ENCODE measurements around the gene MRPL24.

DNA sequence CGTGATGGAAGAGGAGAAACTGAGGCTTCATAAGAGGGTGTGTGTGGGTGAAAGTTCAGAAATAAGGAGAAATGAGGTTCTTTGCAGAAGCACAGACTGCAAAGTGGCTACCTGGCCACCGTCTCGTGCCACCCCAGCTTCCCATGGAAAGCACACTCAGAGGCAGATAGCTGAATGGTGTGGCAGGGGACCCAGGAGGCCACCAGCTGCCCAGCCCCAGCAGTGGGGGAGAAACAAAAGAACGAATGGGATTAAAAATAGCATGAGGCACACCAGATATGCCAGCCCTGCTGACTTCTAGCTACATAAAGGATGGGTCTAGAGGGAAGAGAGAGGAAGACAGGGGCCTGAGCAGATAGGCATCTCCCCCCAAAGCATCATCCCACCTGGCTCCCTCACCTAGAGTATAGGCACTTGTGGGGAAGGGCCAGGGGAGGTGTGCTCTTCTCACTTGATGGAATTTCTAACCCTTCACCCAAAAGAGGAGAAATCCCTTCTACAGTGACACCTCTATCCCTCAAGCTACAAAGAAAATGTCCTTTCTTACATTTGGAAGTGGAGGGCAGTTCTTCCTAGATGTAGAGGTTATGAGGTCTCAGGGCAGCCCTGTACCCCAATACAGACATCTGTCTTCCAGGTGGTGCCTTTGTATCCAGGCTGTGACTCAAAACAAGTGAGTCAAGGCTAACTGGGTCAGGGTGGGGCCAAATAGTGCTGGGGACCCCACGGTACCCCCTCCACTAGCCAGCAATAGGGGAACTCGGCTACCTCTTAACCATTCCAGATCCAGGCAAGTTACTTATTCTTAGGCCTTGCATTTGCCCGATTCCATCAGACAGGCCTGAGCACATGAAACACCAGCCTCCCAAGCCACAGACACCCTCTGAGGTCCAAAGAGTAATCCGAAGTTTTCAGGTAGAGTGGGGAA, 7.1 kb upstream of the MRPL24 start:
- TF ChIP-seq, protein P1, sequence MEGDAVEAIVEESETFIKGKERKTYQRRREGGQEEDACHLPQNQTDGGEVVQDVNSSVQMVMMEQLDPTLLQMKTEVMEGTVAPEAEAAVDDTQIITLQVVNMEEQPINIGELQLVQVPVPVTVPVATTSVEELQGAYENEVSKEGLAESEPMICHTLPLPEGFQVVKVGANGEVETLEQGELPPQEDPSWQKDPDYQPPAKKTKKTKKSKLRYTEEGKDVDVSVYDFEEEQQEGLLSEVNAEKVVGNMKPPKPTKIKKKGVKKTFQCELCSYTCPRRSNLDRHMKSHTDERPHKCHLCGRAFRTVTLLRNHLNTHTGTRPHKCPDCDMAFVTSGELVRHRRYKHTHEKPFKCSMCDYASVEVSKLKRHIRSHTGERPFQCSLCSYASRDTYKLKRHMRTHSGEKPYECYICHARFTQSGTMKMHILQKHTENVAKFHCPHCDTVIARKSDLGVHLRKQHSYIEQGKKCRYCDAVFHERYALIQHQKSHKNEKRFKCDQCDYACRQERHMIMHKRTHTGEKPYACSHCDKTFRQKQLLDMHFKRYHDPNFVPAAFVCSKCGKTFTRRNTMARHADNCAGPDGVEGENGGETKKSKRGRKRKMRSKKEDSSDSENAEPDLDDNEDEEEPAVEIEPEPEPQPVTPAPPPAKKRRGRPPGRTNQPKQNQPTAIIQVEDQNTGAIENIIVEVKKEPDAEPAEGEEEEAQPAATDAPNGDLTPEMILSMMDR (IDR thresholded peaks at IDR 0.05; ENCODE audit: low read length) = no peak
- TF ChIP-seq EZH2phosphoT487 (IDR thresholded peaks at IDR 0.05; ENCODE audit: low read length) (no peak), EZH2 (optimal IDR thresholded peaks at IDR 0.05; ENCODE audit: low read depth, low read length) (no peak)

Data from MM.1S (cell line).